CD4-positive, alpha-beta T cell treated with Interleukin-12 subunit alpha and Interleukin-12 subunit beta, for 1 hour (primary cell): Measurements from ENCODE around the gene CLCN1.
"Not testable (repeated sequence)": the region's sequence is repeated elsewhere in the genome, so short reads cannot be mapped to it uniquely, and the experiment has no call there.

Experiments used
- DNase-seq: peaks from one replicate; pipeline ENCODE4 v3.0.0-alpha.2; 2020

The CLCN1 gene

DNA sequence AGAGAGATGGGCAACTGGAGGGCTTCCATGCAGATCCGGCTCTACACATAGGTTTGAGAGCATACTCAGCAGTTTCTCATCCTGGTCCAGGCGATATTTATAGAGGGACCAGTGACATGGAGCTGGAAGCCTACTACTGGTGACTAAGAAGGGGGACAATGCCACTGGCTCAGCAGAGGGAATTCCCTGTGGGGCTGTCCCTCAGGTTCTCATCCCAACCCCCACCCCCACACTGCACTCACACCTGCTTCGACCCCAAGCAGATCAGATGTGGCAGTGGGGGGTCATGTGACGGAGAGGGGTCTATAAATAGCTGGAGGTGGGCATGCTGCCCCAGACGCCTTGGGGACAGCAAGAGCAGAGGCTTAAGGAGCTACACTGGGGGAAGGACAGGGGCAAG lies at the start of gene CLCN1:
CLCN1 (plus strand) TSS at position 336 of the 400 bp plus-strand sequence. CDS start 102 bp downstream, outside the sequence.
- no peak for DNase-seq

DNA sequence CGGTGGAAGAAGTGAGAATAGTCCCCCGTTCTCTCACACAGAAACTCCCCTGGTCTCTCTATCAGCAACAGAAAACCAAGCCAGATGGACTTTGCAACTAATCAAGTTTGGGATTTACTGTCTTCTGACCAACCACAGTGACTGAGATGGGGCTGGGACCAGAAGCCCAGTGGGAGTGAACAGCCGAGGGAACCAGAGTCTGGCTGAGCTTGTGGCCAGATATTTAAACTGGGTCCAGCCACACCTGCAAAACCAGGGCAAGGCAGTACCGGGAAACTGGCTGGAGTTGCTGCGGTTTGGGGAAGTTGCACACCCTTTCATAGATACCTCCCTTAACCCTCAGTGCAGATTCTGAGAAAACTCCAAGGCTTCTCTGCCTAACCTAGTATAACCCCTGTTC lies 46.7 kb upstream of the CLCN1 start:
- DNase-seq: no peak

DNA sequence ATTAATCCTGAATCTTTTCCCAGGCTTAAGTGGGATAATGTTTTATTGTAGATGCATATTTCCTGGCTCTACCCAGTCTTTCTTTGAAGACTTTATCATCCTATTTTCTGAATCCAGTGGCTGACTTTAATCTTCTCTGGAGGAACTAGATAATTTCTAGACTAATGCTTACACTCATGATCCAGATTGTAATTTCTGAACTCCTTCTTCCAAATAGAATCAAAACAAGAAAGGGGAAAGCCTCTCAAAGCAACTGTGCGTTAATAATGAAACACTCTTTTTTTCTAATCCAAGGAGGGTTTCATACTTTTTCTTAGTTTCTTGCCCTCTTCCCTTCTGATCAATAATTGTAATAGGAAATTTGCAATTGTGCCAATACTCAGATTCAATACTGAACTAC lies 44.7 kb upstream of the CLCN1 start:
- DNase-seq: no peak

DNA sequence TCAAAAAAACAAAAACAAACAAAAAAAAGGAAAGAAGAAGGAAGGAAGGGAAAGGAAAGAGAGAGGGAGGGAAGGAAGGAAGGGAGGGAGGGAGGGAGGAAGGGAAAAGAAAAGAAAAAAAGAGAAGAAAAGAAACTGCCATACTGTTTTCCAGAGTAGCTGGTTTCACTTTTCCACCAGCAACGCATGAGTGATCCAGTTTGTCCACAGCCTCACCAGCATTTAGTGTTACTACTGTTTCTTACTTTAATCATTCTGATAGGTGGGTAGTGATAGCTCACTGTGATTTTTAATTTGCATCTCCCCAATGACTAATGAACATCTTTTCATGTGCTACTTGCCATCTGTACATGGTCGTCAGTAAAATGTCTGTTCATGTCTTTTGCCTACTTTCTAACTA lies 43.0 kb upstream of the CLCN1 start:
- DNase-seq: no peak

DNA sequence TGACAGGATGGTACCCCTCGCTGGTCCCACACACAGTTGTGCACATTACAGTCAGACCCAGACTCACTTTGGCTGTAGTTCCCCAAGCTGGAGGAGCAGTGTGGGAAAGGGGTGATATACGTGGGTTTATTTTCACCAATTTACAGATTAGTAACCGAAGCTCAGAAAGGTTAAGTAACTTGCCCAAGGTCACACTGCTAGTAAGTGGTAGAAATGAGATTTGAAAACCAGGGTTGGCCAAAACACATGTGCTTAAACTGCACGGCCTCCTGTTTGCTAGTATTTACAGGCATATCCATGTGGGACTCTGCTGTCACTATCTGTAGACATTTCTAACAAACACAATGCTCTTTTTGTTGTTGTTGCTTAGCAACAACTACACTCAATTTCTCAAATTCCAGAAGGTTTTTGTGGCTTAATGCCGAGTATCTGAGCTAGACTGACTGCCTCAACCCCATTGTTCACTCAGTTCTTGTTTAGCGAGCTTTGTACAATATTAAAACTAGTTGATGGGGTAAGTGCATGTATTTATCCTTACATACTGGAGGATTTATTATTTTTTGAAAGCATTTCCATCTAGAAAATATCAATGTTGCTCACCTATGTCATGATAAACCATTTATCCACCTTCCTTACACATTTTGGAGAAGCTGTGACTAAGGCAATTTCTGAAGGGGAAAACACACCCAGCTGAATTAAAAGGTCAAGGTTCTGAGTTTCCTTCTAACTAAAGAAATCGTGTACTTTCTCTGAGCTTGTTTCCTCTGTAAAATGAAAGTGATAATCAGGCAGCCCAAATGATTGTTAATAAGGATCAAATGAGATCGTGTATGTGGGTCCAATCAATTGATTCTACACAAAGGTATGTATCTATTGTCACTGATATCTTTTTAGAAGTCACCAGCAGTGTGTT lies 36.5 kb upstream of the CLCN1 start:
- DNase-seq: peak; percentile 69

DNA sequence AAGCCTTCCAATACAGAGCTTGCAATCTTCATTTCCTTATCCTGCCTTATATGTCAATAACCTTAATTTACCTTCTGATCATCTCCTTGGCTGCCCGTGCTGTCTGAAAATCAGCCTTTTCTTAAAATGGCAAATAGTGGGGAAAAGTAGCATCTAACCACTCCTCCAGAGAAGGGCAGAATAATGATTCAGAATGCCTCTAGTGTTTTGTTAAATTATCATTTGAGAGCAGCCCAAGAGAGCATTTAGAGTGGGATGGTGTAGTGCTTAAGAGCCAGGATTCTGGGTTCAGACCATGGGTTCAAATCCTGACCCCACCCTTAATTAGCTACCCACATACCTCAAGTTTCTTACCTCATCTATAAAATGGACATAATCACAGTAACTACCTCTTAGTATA lies 35.8 kb upstream of the CLCN1 start:
- DNase-seq: no peak

DNA sequence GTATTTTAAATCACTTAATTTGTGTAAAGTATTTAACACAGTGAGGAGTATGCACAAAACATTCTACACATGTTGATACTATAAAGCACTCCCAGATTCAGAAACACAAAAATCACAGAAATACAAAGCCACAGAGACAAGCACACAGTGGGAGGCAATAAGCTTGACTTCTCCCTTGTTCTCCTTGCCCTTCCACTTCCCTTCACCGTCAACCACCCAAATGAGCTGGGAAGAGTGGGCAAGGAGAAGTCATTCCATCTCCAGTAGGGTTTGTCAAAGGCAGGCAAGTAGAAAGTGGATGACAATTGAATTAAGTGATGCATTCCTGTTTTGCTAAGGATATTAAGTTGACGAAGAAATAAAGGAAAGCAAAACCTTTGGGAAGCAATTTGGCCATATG lies 35.3 kb upstream of the CLCN1 start:
- no peak for DNase-seq

DNA sequence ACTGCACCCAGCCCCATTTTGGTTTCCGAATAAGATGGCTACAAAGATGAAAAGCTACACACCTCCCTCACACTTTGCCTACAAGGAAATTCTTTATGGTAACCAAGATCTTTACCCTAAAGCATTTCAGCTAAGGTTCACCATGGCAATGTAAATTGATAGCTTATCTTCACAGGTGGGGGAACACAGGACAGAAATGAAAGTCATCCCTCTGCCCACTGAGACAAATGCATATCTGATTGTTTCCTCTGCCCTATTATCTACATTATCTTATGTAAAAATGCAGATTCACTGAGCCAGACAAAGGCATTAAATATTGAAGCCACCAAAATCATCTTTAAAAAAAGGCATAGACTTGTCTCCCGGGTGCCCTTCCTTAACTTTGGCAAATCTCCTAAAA lies 34.4 kb upstream of the CLCN1 start:
- DNase-seq: no peak

DNA sequence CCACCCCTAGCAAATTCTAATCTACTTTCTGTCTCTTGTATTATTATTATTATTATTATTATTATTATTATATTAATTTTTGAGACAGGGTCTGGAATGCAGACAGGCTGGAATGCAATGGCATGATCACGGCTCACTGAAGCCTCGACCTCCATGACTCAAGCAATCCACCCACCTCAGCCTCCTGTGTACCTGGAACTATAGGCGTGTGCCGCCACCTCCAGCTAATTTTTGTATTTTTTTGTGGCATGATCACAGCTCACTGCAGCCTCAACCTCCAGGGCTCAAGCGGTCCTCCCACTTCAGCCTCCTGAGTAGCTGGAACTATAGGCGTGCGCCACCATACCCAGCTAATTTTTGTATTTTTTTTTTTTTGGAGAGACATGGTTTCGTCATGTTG lies 33.8 kb upstream of the CLCN1 start:
- DNase-seq: no peak

DNA sequence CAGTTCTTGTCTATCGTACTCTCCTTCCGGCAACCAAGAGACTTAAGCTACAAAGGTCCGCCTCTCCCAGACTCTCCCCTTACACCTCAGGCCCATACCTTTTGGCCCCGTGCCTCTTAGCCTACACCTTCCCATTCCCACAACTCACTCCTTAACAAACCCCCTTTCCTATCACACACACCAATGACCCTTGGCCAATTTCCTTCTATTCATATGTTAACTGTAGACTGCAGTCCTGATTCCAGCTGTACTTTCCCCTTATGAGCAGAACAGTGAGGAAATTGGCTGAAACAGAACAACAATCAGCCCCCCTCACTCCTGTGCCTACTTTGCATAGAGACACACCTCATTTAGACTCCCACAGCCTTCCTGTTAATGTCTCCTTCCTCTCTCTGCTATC lies 32.5 kb upstream of the CLCN1 start:
- DNase-seq: no peak

DNA sequence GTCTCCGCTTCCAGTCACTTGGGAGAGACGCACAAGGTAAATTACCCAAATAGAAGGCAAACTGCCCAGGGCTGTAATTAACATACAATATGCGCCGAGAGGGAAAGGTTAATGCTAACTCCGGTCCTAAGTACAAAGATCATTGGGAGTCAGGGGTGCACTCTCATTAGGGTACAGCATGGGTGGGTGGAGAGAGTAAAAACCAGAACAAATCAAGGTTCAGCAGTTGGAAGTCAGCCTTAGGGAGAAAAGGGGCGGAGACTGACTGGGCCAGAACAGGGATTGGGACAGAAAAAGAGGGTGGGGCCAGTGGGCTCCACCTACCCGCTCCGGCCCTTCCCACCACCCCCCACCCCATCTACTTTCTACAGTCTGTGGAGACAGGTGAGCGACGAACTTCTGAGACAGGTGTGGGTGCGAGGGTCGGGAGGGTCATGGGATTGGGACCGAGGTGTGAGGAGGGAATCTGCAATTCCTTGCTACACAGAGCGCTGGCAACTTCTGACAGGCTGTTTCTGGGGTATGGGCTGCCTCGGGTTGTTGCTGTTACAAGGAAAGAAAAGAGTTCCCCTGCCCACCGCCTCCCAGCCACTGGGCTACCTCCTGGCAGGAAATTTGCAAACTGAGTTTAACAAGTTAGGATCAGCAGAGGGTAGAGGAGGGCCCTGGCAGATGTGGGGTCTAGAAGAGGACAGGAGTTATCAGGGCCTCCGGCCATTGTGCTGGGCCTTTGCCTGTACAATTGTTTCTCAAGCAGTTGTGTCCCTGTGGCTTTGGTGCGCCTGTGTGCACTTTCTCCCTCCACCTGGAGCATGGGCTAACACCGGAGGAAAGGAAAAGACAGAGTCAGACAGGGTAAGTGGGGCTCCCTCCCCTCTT lies 31.1 kb upstream of the CLCN1 start, which contains the start of gene TMEM139:
TMEM139 (plus strand) TSS at position 368 of the 879 bp plus-strand sequence. CDS start 1,000 bp downstream, outside the sequence.
- no peak for DNase-seq

DNA sequence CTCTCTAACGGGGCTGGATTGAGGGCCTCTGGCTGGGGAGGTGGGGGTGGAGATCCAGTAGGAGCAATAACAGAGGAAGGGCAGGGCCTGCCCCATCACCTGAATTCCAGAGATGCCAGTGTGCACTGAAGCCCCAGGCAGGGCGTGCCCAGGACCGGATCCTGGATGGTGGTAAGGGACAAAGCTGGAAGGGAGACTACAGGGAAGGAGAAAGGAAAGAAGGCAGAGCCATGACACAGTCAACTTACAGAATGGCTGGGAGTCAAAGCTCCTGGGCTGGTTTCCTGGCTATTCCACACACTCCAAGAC lies 30.5 kb upstream of the CLCN1 start:
- DNase-seq: no peak

DNA sequence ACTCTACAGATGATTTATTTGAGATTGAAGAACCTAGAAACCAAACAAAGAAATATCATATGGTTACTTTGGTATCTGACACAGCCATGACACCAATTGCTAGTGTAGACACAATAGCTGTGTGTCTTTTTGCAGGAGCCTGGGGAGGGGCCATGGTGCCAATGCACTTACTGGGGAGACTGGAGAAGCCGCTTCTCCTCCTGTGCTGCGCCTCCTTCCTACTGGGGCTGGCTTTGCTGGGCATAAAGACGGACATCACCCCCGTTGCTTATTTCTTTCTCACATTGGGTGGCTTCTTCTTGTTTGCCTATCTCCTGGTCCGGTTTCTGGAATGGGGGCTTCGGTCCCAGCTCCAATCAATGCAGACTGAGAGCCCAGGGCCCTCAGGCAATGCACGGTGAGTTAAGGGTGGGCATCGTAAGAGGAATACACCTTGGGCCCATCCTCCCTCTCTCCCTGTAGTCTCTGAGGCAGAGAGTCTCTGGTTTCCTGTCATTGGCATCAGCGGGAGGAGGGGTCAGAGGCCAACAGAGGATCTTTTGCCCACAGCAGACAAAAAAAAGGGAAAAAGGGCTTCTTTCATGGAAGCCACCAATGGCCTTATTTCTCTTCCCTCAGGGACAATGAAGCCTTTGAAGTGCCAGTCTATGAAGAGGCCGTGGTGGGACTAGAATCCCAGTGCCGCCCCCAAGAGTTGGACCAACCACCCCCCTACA lies 29.9 kb upstream of the CLCN1 start:
- DNase-seq: no peak

DNA sequence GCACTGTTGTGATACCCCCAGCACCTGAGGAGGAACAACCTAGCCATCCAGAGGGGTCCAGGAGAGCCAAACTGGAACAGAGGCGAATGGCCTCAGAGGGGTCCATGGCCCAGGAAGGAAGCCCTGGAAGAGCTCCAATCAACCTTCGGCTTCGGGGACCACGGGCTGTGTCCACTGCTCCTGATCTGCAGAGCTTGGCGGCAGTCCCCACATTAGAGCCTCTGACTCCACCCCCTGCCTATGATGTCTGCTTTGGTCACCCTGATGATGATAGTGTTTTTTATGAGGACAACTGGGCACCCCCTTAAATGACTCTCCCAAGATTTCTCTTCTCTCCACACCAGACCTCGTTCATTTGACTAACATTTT lies 29.4 kb upstream of the CLCN1 start:
- no peak for DNase-seq

DNA sequence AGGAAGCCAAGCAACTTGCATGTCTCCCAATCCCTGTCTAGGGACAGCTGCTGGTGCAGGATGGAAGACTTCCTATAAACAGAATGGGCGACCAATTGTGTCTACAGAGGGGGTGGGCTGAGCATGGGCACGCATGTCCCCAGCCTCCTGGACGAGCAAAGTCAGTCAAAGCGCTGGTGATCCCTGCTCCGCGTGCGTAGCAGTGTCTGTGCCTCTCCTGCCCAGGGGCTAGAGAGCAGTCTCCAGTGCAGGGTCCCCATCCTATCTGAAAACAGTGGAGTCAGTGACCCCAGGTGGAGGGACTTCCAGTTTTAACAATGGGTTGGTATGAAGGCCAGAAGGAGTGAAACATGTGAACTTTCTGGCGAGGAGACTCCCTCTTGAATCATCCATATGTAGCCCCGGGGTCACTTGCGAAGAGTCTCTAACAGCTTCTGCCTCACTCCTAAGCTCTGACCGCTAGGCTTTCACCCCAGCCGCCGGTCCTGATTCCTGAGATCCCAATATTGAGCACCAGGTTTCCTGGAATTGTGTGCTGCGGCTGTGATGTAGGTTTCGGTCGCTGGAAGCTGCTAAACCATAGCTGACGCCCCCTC lies 28.5 kb upstream of the CLCN1 start:
- no peak for DNase-seq

DNA sequence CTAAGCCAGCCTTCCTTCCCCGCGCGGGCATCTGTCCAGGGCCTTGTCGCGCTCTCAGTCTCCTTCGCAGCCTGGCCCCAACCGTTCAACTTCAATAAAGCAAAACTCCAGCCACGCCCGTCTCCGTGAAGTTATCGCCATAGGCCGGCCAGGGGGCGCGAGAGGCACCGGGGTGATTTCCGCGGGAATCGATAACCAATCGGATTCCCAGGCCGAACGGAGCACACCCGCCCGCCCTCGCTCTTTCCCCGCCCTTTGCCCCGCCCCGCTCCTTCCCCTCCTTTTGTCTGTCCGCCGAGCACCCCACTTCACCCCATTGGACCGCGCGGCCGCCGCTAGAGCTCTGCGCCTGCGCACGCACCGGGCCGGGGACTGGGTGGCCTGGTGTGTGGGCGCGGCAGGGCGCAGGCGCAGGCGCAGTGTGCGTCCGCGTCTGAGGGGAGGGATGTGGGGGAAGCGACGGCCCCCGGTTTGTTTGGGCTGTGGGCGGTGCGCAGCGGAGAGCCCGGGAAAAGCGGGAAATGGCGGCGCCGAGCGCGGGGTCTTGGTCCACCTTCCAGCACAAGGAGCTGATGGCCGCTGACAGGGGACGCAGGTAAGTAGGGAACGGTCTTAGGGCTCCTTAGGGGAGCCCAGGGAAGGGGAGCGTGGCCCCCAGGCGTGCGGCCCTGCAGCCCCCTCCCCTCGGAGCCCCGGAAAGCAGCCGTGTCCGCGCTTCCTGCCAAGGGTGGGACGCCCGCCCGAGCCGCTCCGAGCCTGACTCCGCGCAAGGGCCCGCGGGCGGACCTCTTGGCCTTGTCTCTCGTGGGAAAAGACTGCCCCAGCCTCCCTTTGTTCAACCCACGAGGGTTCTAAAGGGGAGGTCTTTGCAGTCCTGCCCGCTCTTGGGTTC lies 27.7 kb upstream of the CLCN1 start, which contains the start of gene CASP2:
CASP2 (plus strand) TSS at position 417 of the 892 bp plus-strand sequence; CDS start at position 522, 105 bp downstream.
- DNase-seq: peak; percentile 99

DNA sequence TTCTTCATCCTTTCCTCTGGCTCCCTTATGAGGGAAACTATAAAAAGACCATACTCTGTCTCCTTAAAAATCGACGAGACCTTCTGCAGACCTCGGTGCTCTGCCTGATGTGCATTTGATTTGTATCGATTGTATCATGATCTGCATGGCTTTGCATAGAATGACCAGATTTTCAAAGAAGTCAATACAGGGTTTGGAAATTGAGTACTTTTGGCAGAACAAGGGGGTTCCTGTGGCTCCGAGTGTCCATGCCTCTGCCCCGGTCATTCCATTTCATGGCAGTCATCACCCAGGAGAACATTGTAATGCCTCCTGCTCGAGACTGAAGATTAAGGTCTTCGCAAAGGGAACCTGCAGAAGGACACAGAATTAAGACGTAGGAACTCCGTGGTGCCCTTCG lies 27.1 kb upstream of the CLCN1 start:
- no peak for DNase-seq

DNA sequence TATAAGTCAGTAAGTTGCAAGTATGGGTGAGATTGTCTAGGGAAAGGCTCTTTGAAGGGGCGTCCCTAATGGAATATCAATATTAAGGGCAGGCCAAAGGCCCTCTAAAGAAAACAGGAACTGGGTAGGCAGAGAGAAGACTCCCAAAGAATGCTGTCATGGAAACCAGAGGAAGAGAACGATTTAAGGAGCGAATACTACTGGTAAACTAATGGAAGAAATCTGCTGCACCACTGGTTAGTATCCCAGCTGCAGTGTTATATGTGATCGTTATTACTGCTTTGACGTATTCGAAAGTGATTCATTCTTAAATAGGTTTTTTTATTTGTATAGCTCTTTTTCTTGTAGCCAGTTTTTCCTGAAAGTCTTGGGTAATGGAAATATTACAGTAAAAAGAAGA lies 26.5 kb upstream of the CLCN1 start:
- DNase-seq: no peak

DNA sequence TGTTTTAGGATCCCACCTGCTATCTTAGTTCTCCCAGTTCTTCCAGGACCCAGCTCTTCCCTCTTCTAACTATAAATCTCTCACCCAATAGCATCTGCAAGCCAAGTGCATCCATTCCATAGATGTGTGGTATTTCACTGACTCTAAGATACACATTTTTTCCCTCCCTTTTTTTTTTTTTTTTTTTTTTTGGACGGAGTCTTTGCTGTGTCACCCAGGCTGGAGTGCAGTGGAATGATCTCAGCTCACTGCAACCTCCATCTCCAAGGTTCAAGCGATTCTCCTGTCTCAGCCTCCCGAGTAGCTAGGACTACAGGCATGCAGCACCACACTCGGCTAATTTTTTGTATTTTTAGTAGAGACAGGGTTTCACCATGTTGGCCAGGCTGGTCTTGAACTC lies 26.0 kb upstream of the CLCN1 start:
- DNase-seq: not testable (repeated sequence)

DNA sequence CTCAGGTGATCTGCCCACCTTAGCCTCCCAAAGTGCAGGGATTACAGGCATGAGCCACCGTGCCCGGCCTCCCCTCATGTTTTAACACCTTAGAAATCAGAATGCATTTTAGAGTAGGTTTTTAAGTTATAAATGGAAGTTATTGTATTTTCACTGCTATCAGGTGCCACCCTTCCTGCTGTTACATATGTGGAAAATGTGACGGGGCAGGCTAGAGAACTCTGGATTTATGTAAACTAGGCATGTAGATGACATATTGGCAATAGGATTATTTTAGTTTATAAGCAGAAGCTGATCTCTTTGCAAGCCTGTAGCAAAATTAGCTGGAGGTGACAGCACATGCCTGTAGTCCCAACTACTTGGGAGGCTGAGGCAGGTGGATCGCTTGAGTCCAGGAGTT lies 25.6 kb upstream of the CLCN1 start:
- DNase-seq: no peak

DNA sequence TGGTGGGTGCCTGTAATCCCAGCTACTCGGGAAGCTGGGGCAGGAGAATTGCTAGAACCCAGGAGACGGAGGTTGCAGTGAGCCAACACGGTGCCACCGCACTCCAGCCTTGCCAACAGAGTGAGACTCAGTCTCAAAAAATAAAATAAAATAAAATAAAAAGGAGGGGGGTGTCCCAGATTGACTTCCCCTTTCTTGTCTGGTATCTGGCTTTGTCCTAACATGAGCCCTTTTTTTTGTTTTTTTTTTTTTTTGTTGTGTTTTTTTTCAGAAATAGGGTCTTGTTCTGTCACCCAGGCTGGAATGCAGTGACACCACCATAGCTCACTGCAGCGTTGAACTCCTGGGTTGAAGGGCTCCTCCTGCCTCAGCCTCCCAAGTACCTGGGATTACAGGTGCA lies 23.0 kb upstream of the CLCN1 start:
- DNase-seq: no peak

DNA sequence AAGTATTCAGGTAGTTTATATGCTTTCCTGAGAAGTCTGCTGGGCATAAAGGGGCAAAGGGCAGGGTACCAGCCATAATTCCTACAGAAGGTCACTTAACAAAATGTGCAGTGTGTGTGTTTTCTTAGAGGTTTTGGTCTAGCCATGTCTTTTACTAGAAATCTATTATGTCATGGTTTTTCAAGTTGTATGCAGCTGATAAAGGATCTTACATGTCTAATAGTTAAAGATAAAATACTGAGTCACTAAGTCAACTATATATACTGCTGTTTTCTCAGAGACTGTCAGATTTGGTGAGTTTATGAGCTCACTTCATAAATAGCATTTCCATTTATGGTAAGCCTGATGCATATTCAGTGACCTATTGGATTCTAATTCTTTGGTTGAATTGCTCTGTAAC lies 20.0 kb upstream of the CLCN1 start:
- no peak for DNase-seq
